ENCODE data around the gene BNIP5. TPM values are rescaled to one million over a fixed set of nuclear protein-coding genes. Genes with fewer than 3 reads are reported as not detected.

Gene BNIP5
- total and polyA plus RNA-seq, 2 of the 13 experiments (the other 11 are each of a cell fraction or from before 2014, with no cell fraction given): not detected

DNA sequence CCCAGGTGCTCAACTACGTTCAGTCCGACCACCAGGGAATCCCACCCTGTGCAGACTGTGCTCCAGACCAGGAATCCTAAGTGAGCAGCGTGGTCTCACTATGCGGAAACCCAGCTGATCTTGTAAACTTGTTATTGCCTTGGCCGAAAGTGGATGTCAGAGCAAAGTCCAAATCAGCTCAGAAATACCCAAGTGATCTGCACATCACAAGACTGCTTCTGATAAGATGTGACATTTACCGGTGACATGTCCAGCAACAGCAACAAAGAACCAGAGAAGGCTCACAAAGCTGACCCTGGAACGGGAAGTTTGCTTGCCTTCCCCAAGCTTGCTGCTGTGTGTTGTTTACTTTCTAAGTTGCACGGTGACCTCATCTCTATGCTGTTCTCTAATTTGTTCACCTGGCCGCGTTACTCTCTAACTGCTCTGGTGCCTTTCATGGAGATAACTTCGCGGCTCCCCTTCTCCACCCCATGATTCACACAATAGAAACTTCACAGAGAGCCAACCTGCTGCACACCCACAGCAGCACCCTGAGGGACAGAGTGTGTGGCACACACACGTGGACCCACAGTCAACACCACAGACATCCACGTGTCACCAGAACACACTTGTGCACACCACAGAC is 1.7 kb downstream of the BNIP5 start (continued):
- TF ChIP-seq FOXO1 (CRISPR knock-in tag; IDR thresholded peaks at IDR 0.05) (0 out of 2 replicates have a peak, but pooled peaks have one; percentile 9), ELF1 (CRISPR knock-in tag; IDR thresholded peaks at IDR 0.05) (0 out of 2 replicates have a peak, but pooled peaks have one; percentile 12), ZNF530 (CRISPR knock-in tag; IDR thresholded peaks at IDR 0.05; ENCODE audit: low read depth) (no peak), ZNF292 (CRISPR knock-in tag; IDR thresholded peaks at IDR 0.05; ENCODE audit: borderline replicate concordance, low read depth) (no peak), ADNP (CRISPR knock-in tag; IDR thresholded peaks at IDR 0.05) (no peak), ZNF75D (CRISPR knock-in tag; IDR thresholded peaks at IDR 0.05; ENCODE audit: borderline replicate concordance) (no peak), FOXA1 (IDR thresholded peaks at IDR 0.05) (no peak), FOXA1 (CRISPR knock-in tag; IDR thresholded peaks at IDR 0.05) (peak; percentile 88), FOXC1 (CRISPR knock-in tag; IDR thresholded peaks at IDR 0.05; ENCODE audit: borderline replicate concordance) (0 out of 2 replicates have a peak, but pooled peaks have one; percentile 43), ZNF776 (CRISPR knock-in tag; IDR thresholded peaks at IDR 0.05) (no peak), ZNF207 (IDR thresholded peaks at IDR 0.05; ENCODE audit: borderline replicate concordance) (no peak), NR2C2 (CRISPR knock-in tag; IDR thresholded peaks at IDR 0.05; ENCODE audit: borderline replicate concordance) (no peak), LCORL (IDR thresholded peaks at IDR 0.05) (no peak), LCORL (CRISPR knock-in tag; IDR thresholded peaks at IDR 0.05) (peak; percentile 66; the same call in 1 of the 2 replicates), DMAP1 (CRISPR knock-in tag; IDR thresholded peaks at IDR 0.05) (no peak), ZNF768 (CRISPR knock-in tag; IDR thresholded peaks at IDR 0.05) (no peak), ETV5 (CRISPR knock-in tag; IDR thresholded peaks at IDR 0.05; ENCODE audit: borderline replicate concordance) (peak; percentile 36; the same call in 1 of the 2 replicates), MATR3 (CRISPR knock-in tag; IDR thresholded peaks at IDR 0.05) (no peak), RBM22 (optimal IDR thresholded peaks at IDR 0.05; ENCODE audit: low read length) (no peak), IKZF1 (IDR thresholded peaks at IDR 0.05) (no peak), FOXA3 (CRISPR knock-in tag; IDR thresholded peaks at IDR 0.05) (peak; percentile 84), HNRNPH1 (optimal IDR thresholded peaks at IDR 0.05; ENCODE audit: low read depth, low read length) (no peak)
- TF ChIP-seq, protein P1, sequence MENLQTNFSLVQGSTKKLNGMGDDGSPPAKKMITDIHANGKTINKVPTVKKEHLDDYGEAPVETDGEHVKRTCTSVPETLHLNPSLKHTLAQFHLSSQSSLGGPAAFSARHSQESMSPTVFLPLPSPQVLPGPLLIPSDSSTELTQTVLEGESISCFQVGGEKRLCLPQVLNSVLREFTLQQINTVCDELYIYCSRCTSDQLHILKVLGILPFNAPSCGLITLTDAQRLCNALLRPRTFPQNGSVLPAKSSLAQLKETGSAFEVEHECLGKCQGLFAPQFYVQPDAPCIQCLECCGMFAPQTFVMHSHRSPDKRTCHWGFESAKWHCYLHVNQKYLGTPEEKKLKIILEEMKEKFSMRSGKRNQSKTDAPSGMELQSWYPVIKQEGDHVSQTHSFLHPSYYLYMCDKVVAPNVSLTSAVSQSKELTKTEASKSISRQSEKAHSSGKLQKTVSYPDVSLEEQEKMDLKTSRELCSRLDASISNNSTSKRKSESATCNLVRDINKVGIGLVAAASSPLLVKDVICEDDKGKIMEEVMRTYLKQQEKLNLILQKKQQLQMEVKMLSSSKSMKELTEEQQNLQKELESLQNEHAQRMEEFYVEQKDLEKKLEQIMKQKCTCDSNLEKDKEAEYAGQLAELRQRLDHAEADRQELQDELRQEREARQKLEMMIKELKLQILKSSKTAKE (CRISPR knock-in tag; IDR thresholded peaks at IDR 0.05; ENCODE audit: borderline replicate concordance): peak; percentile 36; the same call in 1 of the 2 replicates
- TF ChIP-seq, protein P2, sequence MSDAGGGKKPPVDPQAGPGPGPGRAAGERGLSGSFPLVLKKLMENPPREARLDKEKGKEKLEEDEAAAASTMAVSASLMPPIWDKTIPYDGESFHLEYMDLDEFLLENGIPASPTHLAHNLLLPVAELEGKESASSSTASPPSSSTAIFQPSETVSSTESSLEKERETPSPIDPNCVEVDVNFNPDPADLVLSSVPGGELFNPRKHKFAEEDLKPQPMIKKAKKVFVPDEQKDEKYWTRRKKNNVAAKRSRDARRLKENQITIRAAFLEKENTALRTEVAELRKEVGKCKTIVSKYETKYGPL (CRISPR knock-in tag; IDR thresholded peaks at IDR 0.05): no peak
- TF ChIP-seq, protein P3, sequence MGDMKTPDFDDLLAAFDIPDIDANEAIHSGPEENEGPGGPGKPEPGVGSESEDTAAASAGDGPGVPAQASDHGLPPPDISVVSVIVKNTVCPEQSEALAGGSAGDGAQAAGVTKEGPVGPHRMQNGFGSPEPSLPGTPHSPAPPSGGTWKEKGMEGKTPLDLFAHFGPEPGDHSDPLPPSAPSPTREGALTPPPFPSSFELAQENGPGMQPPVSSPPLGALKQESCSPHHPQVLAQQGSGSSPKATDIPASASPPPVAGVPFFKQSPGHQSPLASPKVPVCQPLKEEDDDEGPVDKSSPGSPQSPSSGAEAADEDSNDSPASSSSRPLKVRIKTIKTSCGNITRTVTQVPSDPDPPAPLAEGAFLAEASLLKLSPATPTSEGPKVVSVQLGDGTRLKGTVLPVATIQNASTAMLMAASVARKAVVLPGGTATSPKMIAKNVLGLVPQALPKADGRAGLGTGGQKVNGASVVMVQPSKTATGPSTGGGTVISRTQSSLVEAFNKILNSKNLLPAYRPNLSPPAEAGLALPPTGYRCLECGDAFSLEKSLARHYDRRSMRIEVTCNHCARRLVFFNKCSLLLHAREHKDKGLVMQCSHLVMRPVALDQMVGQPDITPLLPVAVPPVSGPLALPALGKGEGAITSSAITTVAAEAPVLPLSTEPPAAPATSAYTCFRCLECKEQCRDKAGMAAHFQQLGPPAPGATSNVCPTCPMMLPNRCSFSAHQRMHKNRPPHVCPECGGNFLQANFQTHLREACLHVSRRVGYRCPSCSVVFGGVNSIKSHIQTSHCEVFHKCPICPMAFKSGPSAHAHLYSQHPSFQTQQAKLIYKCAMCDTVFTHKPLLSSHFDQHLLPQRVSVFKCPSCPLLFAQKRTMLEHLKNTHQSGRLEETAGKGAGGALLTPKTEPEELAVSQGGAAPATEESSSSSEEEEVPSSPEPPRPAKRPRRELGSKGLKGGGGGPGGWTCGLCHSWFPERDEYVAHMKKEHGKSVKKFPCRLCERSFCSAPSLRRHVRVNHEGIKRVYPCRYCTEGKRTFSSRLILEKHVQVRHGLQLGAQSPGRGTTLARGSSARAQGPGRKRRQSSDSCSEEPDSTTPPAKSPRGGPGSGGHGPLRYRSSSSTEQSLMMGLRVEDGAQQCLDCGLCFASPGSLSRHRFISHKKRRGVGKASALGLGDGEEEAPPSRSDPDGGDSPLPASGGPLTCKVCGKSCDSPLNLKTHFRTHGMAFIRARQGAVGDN (CRISPR knock-in tag; IDR thresholded peaks at IDR 0.05): no peak; the same call in 1 of the 2 replicates
- TF ChIP-seq, protein P4, sequence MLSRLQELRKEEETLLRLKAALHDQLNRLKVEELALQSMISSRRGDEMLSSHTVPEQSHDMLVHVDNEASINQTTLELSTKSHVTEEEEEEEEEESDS (CRISPR knock-in tag; IDR thresholded peaks at IDR 0.05; ENCODE audit: borderline replicate concordance): no peak

Measured in HepG2 (cell line).